IPS DF 6.9 (cell line): ENCODE results near the gene CIROP.
"Not testable (repeated sequence)": the region's sequence is repeated elsewhere in the genome, so short reads cannot be mapped to it uniquely, and the experiment has no call there.

Experiments
- DNase-seq: peaks from one replicate; pipeline ENCODE4 v3.0.0-alpha.2; 2013; ENCODE audit warnings: low read depth, low spot score
- H3K27ac ChIP-seq: one replicate; pipeline ENCODE4 v1.5.1; 2013; ENCODE audit warnings: low read length, control low read depth
- H3K27me3 ChIP-seq: 2 replicates; pipeline ENCODE4 v1.6.1; 2013; ENCODE audit warnings: mild to moderate bottlenecking, low read length; ENCODE audit not compliant: control insufficient read depth, insufficient read depth
- H3K36me3 ChIP-seq: 2 replicates; pipeline ENCODE4 v1.6.1; 2013; ENCODE audit warnings: low read length; ENCODE audit not compliant: control insufficient read depth, insufficient read depth
- H3K4me1 ChIP-seq: 2 replicates; pipeline ENCODE4 v1.6.1; 2013; ENCODE audit warnings: low read length; ENCODE audit not compliant: control insufficient read depth, insufficient read depth
- H3K4me3 ChIP-seq: 2 replicates; pipeline ENCODE4 v1.5.1; 2013; ENCODE audit warnings: mild to moderate bottlenecking, low read length
- H3K9me3 ChIP-seq: 2 replicates; pipeline ENCODE4 v1.6.1; 2013; ENCODE audit warnings: low read length, inconsistent platforms; ENCODE audit not compliant: control insufficient read depth, insufficient read depth
- WGBS: extraction: QIAGEN DNeasy Blood & Tissue Kit; methylation state at CpG from one replicate; pipeline ENCODE4 v1.1.7; 2013; ENCODE audit warnings: mixed read lengths, missing lambda C conversion rate; ENCODE audit not compliant: insufficient read length, insufficient coverage; 5-methylcytosine and 5-hydroxymethylcytosine counted together

CIROP gene

GRCh38 chr14:23113431-23114119, 8.8 kb upstream of the CIROP start:
- peaks cover 4% of the 10 kb centered on the region for H3K4me1 ChIP-seq
- DNase-seq, result no peak
- H3K36me3 ChIP-seq, result no peaks in the 10 kb centered on the region
- no peak overlapping the region for H3K27ac ChIP-seq
- no peak overlapping the region for H3K4me3 ChIP-seq
- H3K27me3 ChIP-seq, result no peaks in the 10 kb centered on the region
- WGBS, result no CpG with 5 or more reads among the region's 10 CpGs
- no peaks in the 10 kb centered on the region for H3K9me3 ChIP-seq

GRCh38 chr14:23112359-23113178, 7.8 kb upstream of the CIROP start:
- WGBS, result 100% methylated on average over 1 of the region's 12 CpGs
- no peak for DNase-seq

GRCh38 chr14:23110579-23111365, 6.0 kb upstream of the CIROP start:
- WGBS, result 100% methylated on average over 2 of the region's 5 CpGs
- Histone ChIP-seq H3K4me1 (peaks cover 5% of the 10 kb centered on the region), H3K27ac (no peak overlapping the region), H3K27me3 (no peaks in the 10 kb centered on the region), H3K4me3 (no peak overlapping the region), H3K36me3 (no peaks in the 10 kb centered on the region), H3K9me3 (no peaks in the 10 kb centered on the region)
- no peak for DNase-seq

More at GRCh38 chr14:23112359-23113178, 7.8 kb upstream of the CIROP start:
- no peaks in the 10 kb centered on the region for H3K36me3 ChIP-seq
- no peak overlapping the region for H3K4me3 ChIP-seq
- H3K9me3 ChIP-seq, result no peaks in the 10 kb centered on the region
- peaks cover 4% of the 10 kb centered on the region for H3K4me1 ChIP-seq
- H3K27ac ChIP-seq, result no peak overlapping the region
- no peaks in the 10 kb centered on the region for H3K27me3 ChIP-seq

GRCh38 chr14:23109769-23110168, 5.0 kb upstream of the CIROP start:
- DNase-seq, result no peak
- no peaks in the 10 kb centered on the region for H3K27me3 ChIP-seq
- no CpG with 5 or more reads among the region's 1 CpG for WGBS
- H3K27ac ChIP-seq, result no peak overlapping the region
- peaks cover 5% of the 10 kb centered on the region for H3K4me1 ChIP-seq
- no peaks in the 10 kb centered on the region for H3K9me3 ChIP-seq
- H3K36me3 ChIP-seq, result no peaks in the 10 kb centered on the region
- H3K4me3 ChIP-seq, result no peak overlapping the region

- not testable (repeated sequence) for H3K4me1 ChIP-seq, DNase-seq, H3K27ac ChIP-seq, H3K9me3 ChIP-seq, H3K27me3 ChIP-seq, H3K36me3 ChIP-seq, H3K4me3 ChIP-seq
- WGBS, result no CpG with 5 or more reads among the region's 24 CpGs
Measured at GRCh38 chr14:23108169-23108568, 3.4 kb upstream of the CIROP start.

- not testable (repeated sequence) for H3K27me3 ChIP-seq, H3K4me1 ChIP-seq, H3K9me3 ChIP-seq, H3K36me3 ChIP-seq, DNase-seq, H3K27ac ChIP-seq, H3K4me3 ChIP-seq
- WGBS, result no CpG with 5 or more reads among the region's 5 CpGs
Measured at GRCh38 chr14:23107620-23108019, 2.8 kb upstream of the CIROP start.

GRCh38 chr14:23106747-23107045, 1.9 kb upstream of the CIROP start:
- H3K27ac ChIP-seq, result no peak overlapping the region
- H3K4me3 ChIP-seq, result no peak overlapping the region

GRCh38 chr14:23105348-23105824, 597 bp upstream of the CIROP start:
- Histone ChIP-seq H3K27me3 (no peaks in the 10 kb centered on the region), H3K4me3 (no peak overlapping the region), H3K4me1 (0 out of 2 replicates have a peak, but pooled peaks cover 1% of the 10 kb centered on the region), H3K27ac (no peak overlapping the region), H3K9me3 (no peaks in the 10 kb centered on the region), H3K36me3 (no peaks in the 10 kb centered on the region)
- no peak for DNase-seq
- no CpG with 5 or more reads among the region's 4 CpGs for WGBS

More at GRCh38 chr14:23106747-23107045, 1.9 kb upstream of the CIROP start:
- Histone ChIP-seq H3K36me3 (no peaks in the 10 kb centered on the region), H3K4me1 (0 out of 2 replicates have a peak, but pooled peaks cover 1% of the 10 kb centered on the region), H3K27me3 (no peaks in the 10 kb centered on the region), H3K9me3 (no peaks in the 10 kb centered on the region)
- DNase-seq, result no peak

GRCh38 chr14:23104070-23104590, 659 bp downstream of the CIROP start:
- no CpG with 5 or more reads among the region's 6 CpGs for WGBS
- H3K4me1 ChIP-seq, result 0 out of 2 replicates have a peak, but pooled peaks cover 1% of the 10 kb centered on the region

GRCh38 chr14:23103581-23103980, 1.2 kb downstream of the CIROP start:
- WGBS, result no CpG with 5 or more reads among the region's 4 CpGs
- no peak for DNase-seq
- H3K27me3 ChIP-seq, result no peaks in the 10 kb centered on the region
- H3K4me1 ChIP-seq, result 0 out of 2 replicates have a peak, but pooled peaks cover 1% of the 10 kb centered on the region
- no peak overlapping the region for H3K27ac ChIP-seq
- H3K4me3 ChIP-seq, result no peak overlapping the region
- no peaks in the 10 kb centered on the region for H3K9me3 ChIP-seq
- H3K36me3 ChIP-seq, result no peaks in the 10 kb centered on the region

More at GRCh38 chr14:23104070-23104590, 659 bp downstream of the CIROP start:
- Histone ChIP-seq H3K27me3 (no peaks in the 10 kb centered on the region), H3K4me3 (no peak overlapping the region), H3K9me3 (no peaks in the 10 kb centered on the region), H3K27ac (no peak overlapping the region), H3K36me3 (no peaks in the 10 kb centered on the region)
- DNase-seq, result no peak
